Fibroblast of peridontal ligament (primary cell): ENCODE measurements around the gene DLL3.

Source experiments
- DNase-seq: peaks from one replicate; pipeline ENCODE4 v3.0.0-alpha.2; 2010; ENCODE audit errors: extremely low read depth

Gene DLL3

DNA sequence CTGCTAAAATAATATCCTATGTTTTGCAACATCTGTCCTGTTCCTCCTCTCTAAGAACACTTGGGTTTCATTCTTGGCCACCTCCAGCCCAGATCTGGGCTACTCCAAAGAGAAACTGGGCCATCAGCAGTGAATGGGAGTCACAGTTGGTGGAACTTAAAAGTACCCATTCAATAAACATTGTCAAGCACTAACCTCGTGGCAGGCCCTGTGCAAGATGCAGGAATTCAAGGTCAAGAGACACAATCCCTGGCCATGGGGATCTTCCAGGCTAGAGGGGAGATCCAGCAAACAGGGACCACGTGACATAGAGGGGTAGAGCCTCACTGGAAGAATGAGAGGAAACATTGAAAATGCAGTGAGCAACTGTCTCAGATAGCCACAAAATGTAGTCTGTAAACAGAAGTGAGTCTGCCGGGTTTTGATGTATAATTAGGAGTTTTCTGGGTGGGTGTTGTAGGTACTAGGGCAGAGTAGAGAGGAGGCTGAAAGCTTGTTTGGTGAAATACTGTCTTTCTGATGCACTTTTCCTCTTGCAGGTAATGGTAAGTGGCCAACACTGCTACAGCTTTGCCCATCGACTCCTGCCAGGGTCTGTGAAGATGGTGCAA is 56.1 kb downstream of the DLL3 start:
- no peak for DNase-seq

DNA sequence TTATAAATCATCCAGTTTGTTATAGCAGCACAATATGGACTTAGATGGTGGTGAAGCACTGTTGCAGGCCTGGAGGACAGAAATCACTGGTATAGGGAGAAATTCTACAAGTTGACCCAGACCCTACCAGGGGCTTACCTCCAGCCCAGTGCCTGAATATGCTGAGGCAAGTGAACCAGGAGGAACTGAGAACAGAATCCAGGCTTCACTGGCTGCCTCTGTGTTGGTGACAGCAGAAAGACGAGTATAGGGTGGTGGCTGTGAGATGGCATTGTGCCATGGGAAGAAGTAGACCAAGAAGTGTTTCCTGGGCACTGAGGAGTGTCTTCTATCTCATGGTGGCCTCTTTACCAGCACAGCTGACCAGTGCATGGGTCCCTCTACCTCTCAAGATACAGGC is 57.1 kb downstream of the DLL3 start:
- DNase-seq = no peak
